Brain microvascular endothelial cell (primary cell): ENCODE data around the gene UBE2M.

ENCODE experiments used
- DNase-seq: peaks from one replicate; pipeline ENCODE4 v3.0.0-alpha.2; 2020
- H3K27ac ChIP-seq: fragments of 250-450 bp; sonication (Bioruptor Pico); 2 replicates; pipeline ENCODE4 v1.5.1; 2020; ENCODE audit warnings: mild to moderate bottlenecking, moderate library complexity
- H3K27me3 ChIP-seq: fragments of 250-450 bp; sonication (Bioruptor Pico); replicated peaks from 2 replicates; pipeline ENCODE4 v1.5.1; 2020; ENCODE audit warnings: mild to moderate bottlenecking
- H3K36me3 ChIP-seq: fragments of 250-450 bp; sonication (Bioruptor Pico); replicated peaks from 2 replicates; pipeline ENCODE4 v1.5.1; 2020; ENCODE audit warnings: mild to moderate bottlenecking
- H3K4me3 ChIP-seq: 2 replicates; pipeline ENCODE4 v1.5.1; 2011; ENCODE audit warnings: low read depth, mild to moderate bottlenecking, control low read depth, low read length, moderate library complexity
- in situ Hi-C: cut with HindIII; loops from 2 replicates; pipeline ENCODE4 v1.10.0; 2017; ENCODE audit warnings: low sequenced_read_pairs, low pct_ligation_motif_present
- TF ChIP-seq, protein P1 (sequence below): IDR thresholded peaks from 2 replicates; pipeline ENCODE4 v1.5.1; 2011; ENCODE audit warnings: low read depth, mild to moderate bottlenecking, moderate library complexity, low read length, control low read depth, inconsistent platforms; ENCODE audit errors: missing control alignments

UBE2M gene

DNA sequence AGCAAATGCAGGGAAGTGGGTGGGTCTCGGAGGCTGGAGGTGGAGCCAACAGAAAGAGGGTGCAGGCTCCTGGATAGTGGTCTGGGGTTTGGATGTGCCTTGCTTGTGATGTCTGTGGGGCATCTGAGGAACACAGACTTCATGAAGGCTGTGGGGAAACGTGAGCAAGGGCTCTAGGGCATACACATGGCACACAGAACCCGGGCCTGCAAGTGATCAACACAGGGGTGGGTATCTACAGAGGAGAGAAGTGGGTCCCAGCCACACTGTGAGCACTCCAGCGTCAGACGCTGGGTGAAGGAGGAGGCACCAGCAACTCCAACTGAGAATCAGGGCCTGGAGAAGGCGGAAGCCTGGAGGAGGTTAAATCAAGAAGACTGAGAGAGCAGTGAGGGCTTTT, 5.4 kb upstream of the UBE2M start:
- no peak overlapping the region for H3K4me3 ChIP-seq
- DNase-seq: no peak
- in situ Hi-C loops: no loop called here
- TF ChIP-seq, protein P1, sequence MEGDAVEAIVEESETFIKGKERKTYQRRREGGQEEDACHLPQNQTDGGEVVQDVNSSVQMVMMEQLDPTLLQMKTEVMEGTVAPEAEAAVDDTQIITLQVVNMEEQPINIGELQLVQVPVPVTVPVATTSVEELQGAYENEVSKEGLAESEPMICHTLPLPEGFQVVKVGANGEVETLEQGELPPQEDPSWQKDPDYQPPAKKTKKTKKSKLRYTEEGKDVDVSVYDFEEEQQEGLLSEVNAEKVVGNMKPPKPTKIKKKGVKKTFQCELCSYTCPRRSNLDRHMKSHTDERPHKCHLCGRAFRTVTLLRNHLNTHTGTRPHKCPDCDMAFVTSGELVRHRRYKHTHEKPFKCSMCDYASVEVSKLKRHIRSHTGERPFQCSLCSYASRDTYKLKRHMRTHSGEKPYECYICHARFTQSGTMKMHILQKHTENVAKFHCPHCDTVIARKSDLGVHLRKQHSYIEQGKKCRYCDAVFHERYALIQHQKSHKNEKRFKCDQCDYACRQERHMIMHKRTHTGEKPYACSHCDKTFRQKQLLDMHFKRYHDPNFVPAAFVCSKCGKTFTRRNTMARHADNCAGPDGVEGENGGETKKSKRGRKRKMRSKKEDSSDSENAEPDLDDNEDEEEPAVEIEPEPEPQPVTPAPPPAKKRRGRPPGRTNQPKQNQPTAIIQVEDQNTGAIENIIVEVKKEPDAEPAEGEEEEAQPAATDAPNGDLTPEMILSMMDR: no peak
- H3K27me3 ChIP-seq: no peaks in the 10 kb centered on the region
- H3K27ac ChIP-seq: no peak overlapping the region
- H3K36me3 ChIP-seq: peaks cover 3% of the 10 kb centered on the region

DNA sequence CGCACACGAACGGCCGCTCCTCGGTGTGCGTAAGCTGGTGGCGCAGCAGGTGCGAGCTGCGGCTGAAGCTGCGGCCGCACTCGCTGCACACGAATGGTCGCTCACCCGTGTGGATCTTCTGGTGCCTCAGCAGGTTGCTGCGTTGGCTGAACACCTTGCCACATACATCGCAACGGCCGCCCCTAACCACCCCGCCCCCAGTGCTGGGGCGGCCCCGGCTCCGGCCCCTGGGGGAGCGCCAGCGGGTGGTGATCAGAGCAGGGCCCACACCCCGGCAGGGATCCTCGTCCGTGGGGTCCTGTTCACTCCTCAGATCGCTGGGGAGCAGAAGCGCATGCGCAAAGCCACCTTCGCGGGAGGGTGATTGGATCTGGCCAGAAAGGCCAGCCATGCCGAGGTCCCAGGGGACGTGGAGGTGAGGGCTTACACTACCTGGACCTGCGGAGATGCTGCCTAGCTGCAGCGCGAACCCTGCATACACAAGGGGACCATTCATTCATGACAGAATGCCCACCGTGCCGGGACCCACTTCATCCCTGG, 4.7 kb upstream of the UBE2M start:
- in situ Hi-C loops: no loop called here
- H3K4me3 ChIP-seq: peak overlapping the region; percentile 3
- TF ChIP-seq, protein P1: no peak
- H3K36me3 ChIP-seq: peaks cover 3% of the 10 kb centered on the region
- H3K27ac ChIP-seq: no peak overlapping the region
- no peak for DNase-seq
- H3K27me3 ChIP-seq: no peaks in the 10 kb centered on the region

DNA sequence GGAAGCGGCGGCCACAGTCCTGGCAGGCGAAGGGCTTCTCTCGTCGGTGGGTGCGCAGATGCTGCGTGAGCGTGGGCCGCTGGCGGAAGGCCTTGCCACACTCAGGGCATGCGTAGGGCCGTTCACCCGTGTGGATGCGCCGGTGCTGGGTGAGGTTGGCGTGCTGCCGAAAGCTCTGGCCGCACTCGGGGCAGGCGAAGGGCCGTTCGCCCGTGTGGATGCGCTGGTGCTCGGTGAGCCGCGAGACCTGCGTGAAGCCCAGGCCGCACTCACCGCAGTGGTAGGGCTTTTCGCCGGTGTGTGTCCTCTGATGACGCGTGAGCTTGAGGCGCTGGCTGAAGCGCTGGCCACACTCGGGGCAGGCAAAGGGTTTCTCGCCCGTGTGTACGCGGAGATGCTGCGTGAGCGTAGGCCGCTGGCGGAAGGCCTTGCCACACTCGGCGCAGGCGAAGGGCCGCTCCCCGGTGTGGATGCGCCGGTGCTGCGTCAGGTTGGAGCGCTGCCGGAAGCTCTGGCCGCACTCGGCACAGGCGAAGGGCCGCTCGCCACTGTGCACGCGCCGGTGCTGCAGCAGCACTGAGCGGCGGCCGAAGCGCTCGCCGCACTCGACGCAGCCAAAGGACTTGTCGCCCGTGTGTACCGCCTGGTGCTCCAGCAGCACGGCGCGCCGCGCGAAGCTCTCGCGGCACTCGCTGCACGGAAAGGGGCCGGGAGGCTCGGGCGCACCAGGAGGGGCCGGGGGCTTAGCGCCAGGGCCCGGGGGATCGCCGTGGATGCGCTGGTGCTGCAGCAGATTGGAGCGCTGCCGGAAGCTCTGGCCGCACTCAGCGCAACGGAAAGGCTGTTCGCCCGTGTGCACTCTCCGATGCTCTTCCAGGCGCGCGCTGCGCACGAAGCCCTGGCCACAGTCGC, 4.0 kb upstream of the UBE2M start:
- H3K27ac ChIP-seq: no peak overlapping the region

DNA sequence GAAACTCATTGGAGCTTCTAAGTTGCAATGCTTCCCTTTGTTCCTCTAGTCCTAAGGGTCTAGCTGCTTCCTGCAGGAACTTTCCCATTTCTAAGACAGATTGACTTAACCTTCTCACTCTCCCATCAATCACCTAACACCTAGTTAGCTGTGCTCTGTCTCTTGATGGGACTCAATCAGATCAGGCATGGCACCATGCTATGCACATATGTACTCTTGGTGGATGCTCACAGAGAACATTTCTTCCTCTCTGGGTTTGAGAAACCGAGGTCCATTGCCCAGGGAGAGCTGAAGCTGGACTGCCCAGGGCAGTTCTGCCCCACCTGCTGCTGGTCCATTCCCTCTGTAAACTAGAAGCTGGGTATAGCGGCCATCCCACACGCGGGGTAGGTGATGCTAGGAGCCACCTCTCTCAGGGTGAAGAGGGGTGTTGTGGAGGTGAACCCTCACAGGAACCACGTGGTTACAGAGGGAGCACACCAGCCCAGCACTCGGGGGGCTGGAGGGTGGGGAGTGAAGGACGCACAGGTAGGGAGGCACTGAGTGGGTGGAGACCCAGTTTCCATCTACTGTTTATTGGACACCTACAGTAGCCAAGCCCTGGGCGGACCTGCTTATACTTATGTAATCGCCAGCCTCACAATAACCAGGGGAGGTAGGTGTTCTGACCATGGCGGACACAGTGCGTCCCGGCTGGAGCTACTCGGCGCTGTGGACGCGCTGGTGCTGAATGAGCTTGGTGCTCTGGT, 3.1 kb upstream of the UBE2M start:
- no peak overlapping the region for H3K27ac ChIP-seq

More for the DNA sequence above, 4.0 kb upstream of the UBE2M start:
- in situ Hi-C loops: no loop called here
- DNase-seq: no peak
- Histone ChIP-seq H3K4me3 (peak overlapping the region; percentile 26), H3K27me3 (no peaks in the 10 kb centered on the region), H3K36me3 (peaks cover 3% of the 10 kb centered on the region)
- TF ChIP-seq, protein P1: no peak

DNA sequence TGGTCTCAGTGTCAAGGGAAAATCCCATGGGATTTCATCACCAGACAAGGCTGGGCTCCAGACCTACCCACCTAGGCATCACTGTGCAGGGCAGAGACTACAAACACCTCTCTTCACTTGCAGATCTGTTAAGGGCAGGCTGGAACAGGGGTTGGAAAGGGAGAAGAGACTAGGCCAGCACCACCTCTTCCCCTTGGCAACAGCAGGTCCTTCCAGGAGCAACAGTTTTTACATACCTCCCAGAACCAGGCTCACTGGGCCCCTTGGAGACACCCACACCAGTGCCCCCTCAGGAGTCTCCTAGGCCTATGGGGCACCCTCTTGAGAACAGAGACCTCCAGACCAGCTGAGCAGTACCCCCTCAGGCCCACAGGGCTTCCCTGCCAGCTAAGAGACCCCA, 2.5 kb upstream of the UBE2M start:
- DNase-seq: no peak
- H3K4me3 ChIP-seq: no peak overlapping the region
- in situ Hi-C loops: no loop called here
- no peak overlapping the region for H3K27ac ChIP-seq
- TF ChIP-seq, protein P1: no peak
- H3K36me3 ChIP-seq: peaks cover 10% of the 10 kb centered on the region
- no peaks in the 10 kb centered on the region for H3K27me3 ChIP-seq

More for the DNA sequence above, 3.1 kb upstream of the UBE2M start:
- DNase-seq: no peak
- Histone ChIP-seq H3K4me3 (no peak overlapping the region), H3K36me3 (peaks cover 4% of the 10 kb centered on the region), H3K27me3 (no peaks in the 10 kb centered on the region)
- TF ChIP-seq, protein P1: no peak
- in situ Hi-C loops: no loop called here
